ENCODE data around the gene MAGI1. TPM values are rescaled to one million over a fixed set of nuclear protein-coding genes. Genes with fewer than 3 reads are reported as not detected.

Gene MAGI1
- polyA plus RNA-seq, 1 of the 3 experiments (the other 2 are of a cell fraction) = 10.3 TPM

DNA sequence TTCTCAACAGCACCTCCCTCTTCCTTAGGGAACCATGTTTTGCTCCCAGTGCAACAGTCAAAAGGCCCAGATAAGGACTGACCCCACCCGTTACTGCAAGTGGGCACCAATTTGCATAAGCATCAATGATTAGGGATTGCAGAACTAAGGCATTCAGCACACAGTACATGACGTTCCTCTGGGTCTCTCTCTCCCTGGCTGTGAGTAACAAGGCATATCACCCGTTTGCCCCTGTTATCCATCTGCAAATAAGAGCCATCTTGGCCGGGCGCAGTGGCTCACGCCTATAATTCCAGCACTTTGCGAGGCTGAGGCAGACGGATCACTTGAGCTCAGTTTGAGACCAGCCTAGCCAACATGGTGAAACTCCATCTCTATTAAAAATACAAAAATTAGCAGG lies 18.8 kb downstream of the MAGI1 start:
- 82% methylated on average over 7 of the region's 8 CpGs for WGBS (ENCODE audit: low lambda C conversion rate)
- H4K20me1 ChIP-seq (ENCODE audit: insufficient read depth) = peaks cover 17% of the 10 kb centered on the region; the same call in 1 of the 2 replicates

DNA sequence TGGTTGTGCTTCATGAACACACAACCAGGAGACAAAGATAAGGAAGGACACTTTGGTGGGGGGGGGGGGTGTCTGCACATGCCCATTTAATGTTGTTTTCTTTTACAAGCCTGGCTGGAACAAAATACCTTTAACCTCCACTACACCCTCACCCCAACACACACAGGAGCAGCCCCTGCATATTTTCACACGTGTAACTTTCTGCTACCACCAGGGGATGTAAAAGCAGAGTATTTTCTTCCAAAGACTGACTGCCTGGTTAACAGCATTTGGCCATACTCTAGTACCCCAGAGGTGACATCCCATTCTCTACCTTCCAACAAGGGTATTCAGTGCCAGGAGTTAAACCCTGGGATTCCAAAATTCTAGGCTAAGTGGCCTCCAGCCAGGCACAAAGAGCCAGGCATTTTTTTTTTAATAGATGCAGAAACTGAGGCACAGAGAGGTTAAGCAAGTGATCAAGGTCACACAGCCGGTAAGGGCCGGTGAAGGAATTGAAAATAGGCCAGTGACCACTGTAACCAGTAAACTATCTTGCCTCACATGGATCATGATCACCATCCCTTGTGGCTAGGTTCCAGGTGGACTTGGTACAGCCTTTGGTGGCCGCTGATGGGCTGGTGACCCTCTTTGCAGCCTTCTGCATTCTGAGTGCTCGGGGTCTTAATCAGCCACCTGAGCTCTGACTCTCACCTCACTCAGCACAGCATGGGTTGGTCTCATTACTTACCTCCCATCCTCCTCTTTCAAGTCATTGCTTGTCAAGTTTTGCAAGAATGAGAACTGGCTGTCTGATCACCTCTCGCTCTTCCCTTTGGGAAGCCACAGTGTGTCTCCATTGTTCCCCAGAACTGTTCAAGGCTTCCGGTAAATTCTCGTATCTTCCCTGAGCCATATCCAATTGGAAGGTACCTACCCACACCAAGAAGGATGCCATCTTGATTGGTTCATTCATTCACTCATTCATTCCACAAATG lies 20.4 kb downstream of the MAGI1 start:
- no peak overlapping the region for H3K9ac ChIP-seq
- H3K79me2 ChIP-seq (ENCODE audit: insufficient read depth) = peaks cover 88% of the 10 kb centered on the region
- no peaks in the 10 kb centered on the region for H3K27me3 ChIP-seq (ENCODE audit: insufficient read depth)
- no peak overlapping the region for H2AFZ ChIP-seq (ENCODE audit: low read depth)
- H3K36me3 ChIP-seq (replicated peaks in 1 of 2; ENCODE audit: control insufficient read depth in 1 of 2, insufficient read depth in 2 of 2, low read length in 1 of 2) = no peaks in the 10 kb centered on the region
- H4K20me1 ChIP-seq (ENCODE audit: insufficient read depth) = peaks cover 14% of the 10 kb centered on the region; the same call in 1 of the 2 replicates
- H3K9me2 ChIP-seq = no peaks in the 10 kb centered on the region
- H3K4me1 ChIP-seq (ENCODE audit: control insufficient read depth in 1 of 2, insufficient read depth in 2 of 2, low read depth in 1 of 2, low read length in 1 of 2) = peaks cover 0 to 8% of the 10 kb centered on the region in 2 experiments; a peak in 1 of 4 replicates
- TF ChIP-seq, protein P1, sequence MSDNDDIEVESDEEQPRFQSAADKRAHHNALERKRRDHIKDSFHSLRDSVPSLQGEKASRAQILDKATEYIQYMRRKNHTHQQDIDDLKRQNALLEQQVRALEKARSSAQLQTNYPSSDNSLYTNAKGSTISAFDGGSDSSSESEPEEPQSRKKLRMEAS (IDR thresholded peaks at IDR 0.05; ENCODE audit: low read depth) = no peak
- TF ChIP-seq, protein P2, sequence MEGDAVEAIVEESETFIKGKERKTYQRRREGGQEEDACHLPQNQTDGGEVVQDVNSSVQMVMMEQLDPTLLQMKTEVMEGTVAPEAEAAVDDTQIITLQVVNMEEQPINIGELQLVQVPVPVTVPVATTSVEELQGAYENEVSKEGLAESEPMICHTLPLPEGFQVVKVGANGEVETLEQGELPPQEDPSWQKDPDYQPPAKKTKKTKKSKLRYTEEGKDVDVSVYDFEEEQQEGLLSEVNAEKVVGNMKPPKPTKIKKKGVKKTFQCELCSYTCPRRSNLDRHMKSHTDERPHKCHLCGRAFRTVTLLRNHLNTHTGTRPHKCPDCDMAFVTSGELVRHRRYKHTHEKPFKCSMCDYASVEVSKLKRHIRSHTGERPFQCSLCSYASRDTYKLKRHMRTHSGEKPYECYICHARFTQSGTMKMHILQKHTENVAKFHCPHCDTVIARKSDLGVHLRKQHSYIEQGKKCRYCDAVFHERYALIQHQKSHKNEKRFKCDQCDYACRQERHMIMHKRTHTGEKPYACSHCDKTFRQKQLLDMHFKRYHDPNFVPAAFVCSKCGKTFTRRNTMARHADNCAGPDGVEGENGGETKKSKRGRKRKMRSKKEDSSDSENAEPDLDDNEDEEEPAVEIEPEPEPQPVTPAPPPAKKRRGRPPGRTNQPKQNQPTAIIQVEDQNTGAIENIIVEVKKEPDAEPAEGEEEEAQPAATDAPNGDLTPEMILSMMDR (IDR thresholded peaks at IDR 0.05) = 0 out of 2 replicates have a peak, but pooled peaks have one; percentile 15
- peak; percentile 10; the same call in 1 of the 2 replicates for TF ChIP-seq RAD21 (IDR thresholded peaks at IDR 0.05; ENCODE audit: low read length)
- ChIA-PET CTCF (interaction anchor here (0.9 to 2.0 kb wide), 3 partner anchors 18 to 120 kb away, joined by 3 to 4 read pairs (median 3); no protein-coding TSS in a partner anchor), POLR2A (no interaction called here)
- H3K9me3 ChIP-seq = no peaks in the 10 kb centered on the region
- H3K4me2 ChIP-seq = no peak overlapping the region
- 88% methylated on average over 8 of the region's 8 CpGs for WGBS (ENCODE audit: low lambda C conversion rate)
- no peak overlapping the region for H3K27ac ChIP-seq (ENCODE audit: low read depth in 2 of 2, low read length in 1 of 2)
- no peak for DNase-seq
- H3F3A ChIP-seq (replicated peaks; ENCODE audit: insufficient read depth) = no peaks in the 10 kb centered on the region
- no peak overlapping the region for H3K4me3 ChIP-seq (ENCODE audit: low read depth in 2 of 2, low read length in 1 of 2)

More for the DNA sequence above, 18.8 kb downstream of the MAGI1 start:
- Histone ChIP-seq H3K4me2 (no peak overlapping the region), H3K9ac (no peak overlapping the region), H3K79me2 (ENCODE audit: insufficient read depth) (peaks cover 89% of the 10 kb centered on the region), H3K36me3 (replicated peaks in 1 of 2; ENCODE audit: control insufficient read depth in 1 of 2, insufficient read depth in 2 of 2, low read length in 1 of 2) (no peaks in the 10 kb centered on the region), H3K4me3 (ENCODE audit: low read depth in 2 of 2, low read length in 1 of 2) (no peak overlapping the region), H3F3A (replicated peaks; ENCODE audit: insufficient read depth) (no peaks in the 10 kb centered on the region), H3K27me3 (ENCODE audit: insufficient read depth) (no peaks in the 10 kb centered on the region), H3K9me2 (no peaks in the 10 kb centered on the region), H3K9me3 (no peaks in the 10 kb centered on the region), H3K4me1 (ENCODE audit: control insufficient read depth in 1 of 2, insufficient read depth in 2 of 2, low read depth in 1 of 2, low read length in 1 of 2) (peaks cover 0 to 8% of the 10 kb centered on the region in 2 experiments; a peak in 1 of 4 replicates), H3K27ac (ENCODE audit: low read depth in 2 of 2, low read length in 1 of 2) (no peak overlapping the region), H2AFZ (ENCODE audit: low read depth) (no peak overlapping the region)
- CTCF ChIA-PET = interaction anchor here (1.1 to 1.4 kb wide), 4 partner anchors 18 to 32 kb away, joined by 3 to 4 read pairs (median 3); partner anchors contain the start of gene MAGI1
- POLR2A ChIA-PET = no interaction called here
- DNase-seq = no peak
- TF ChIP-seq RAD21 (IDR thresholded peaks at IDR 0.05; ENCODE audit: low read length) (no peak), JUND (IDR thresholded peaks at IDR 0.05) (no peak), CHD2 (IDR thresholded peaks at IDR 0.05; ENCODE audit: low read length, partially characterized antibody) (no peak), GATA2 (CRISPR knock-in tag; IDR thresholded peaks at IDR 0.05) (no peak), RXRA (IDR thresholded peaks at IDR 0.05; ENCODE audit: borderline replicate concordance, low read depth) (no peak), TAF1 (IDR thresholded peaks at IDR 0.05; ENCODE audit: borderline replicate concordance, low read depth, low read length) (no peak), SMC3 (IDR thresholded peaks at IDR 0.05; ENCODE audit: low read depth, low read length) (no peak), POLR2AphosphoS5 (IDR thresholded peaks at IDR 0.05; ENCODE audit: low read depth, low read length) (no peak), YY1 (IDR thresholded peaks at IDR 0.05; ENCODE audit: low read depth) (no peak), ELF1 (IDR thresholded peaks at IDR 0.05) (no peak), FOXJ3 (CRISPR knock-in tag; IDR thresholded peaks at IDR 0.05) (no peak), EP300 (IDR thresholded peaks at IDR 0.05; ENCODE audit: borderline replicate concordance in 1 of 2, low read depth in 1 of 2, low read length in 1 of 2) (no peak), FOXM1 (IDR thresholded peaks at IDR 0.05; ENCODE audit: low read depth) (no peak)
- TF ChIP-seq, protein P3, sequence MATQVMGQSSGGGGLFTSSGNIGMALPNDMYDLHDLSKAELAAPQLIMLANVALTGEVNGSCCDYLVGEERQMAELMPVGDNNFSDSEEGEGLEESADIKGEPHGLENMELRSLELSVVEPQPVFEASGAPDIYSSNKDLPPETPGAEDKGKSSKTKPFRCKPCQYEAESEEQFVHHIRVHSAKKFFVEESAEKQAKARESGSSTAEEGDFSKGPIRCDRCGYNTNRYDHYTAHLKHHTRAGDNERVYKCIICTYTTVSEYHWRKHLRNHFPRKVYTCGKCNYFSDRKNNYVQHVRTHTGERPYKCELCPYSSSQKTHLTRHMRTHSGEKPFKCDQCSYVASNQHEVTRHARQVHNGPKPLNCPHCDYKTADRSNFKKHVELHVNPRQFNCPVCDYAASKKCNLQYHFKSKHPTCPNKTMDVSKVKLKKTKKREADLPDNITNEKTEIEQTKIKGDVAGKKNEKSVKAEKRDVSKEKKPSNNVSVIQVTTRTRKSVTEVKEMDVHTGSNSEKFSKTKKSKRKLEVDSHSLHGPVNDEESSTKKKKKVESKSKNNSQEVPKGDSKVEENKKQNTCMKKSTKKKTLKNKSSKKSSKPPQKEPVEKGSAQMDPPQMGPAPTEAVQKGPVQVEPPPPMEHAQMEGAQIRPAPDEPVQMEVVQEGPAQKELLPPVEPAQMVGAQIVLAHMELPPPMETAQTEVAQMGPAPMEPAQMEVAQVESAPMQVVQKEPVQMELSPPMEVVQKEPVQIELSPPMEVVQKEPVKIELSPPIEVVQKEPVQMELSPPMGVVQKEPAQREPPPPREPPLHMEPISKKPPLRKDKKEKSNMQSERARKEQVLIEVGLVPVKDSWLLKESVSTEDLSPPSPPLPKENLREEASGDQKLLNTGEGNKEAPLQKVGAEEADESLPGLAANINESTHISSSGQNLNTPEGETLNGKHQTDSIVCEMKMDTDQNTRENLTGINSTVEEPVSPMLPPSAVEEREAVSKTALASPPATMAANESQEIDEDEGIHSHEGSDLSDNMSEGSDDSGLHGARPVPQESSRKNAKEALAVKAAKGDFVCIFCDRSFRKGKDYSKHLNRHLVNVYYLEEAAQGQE (IDR thresholded peaks at IDR 0.05; ENCODE audit: low read depth, low read length) = no peak

Data from SK-N-SH (cell line).